H1 (cell line): ENCODE data around the gene C19orf18. TPM values are rescaled to one million over a fixed set of nuclear protein-coding genes. Genes with fewer than 3 reads are reported as not detected.

Experiments used
- CTCF ChIA-PET: fragments of 300-600 bp; sonication (Branson Sonifier 250); formaldehyde crosslinking; loops from one replicate; lab custom pipeline; 2021; ENCODE audit not compliant: partially characterized antibody; lab: Charles Lee
- POLR2A ChIA-PET: fragments of 300-600 bp; sonication (Branson Sonifier 250); formaldehyde crosslinking; loops from one replicate; lab custom pipeline; 2021; ENCODE audit warnings: inconsistent platforms; ENCODE audit not compliant: partially characterized antibody; lab: Charles Lee
- DNase-seq, 2 experiments: peaks; one replicate each; pipeline versions ENCODE4 v3.0.0 to v3.0.0-alpha.2; 2010 to 2022; ENCODE audit warnings: low spot score in 2 of 2, low read depth in 1 of 2, mixed read lengths in 1 of 2
- FAIRE-seq: peaks from 2 replicates; lab custom pipeline; 2011; peaks lifted over from hg19 to GRCh38; lab: Jason Lieb, UNC
- H2AFZ ChIP-seq: 2 replicates; pipeline ENCODE4 v1.8.1; 2012; ENCODE audit warnings: low read length, inconsistent platforms
- H2AK5ac ChIP-seq: 2 replicates; pipeline ENCODE4 v1.6.1; 2013; ENCODE audit warnings: low read depth, low read length
- H2BK120ac ChIP-seq: replicated peaks from 2 replicates; pipeline ENCODE3; 2013; ENCODE audit warnings: low read depth, low read length, inconsistent platforms
- H2BK12ac ChIP-seq: 2 replicates; pipeline ENCODE4 v1.6.1; 2013; ENCODE audit warnings: low read depth, low read length
- H2BK15ac ChIP-seq: 2 replicates; pipeline ENCODE4 v1.6.1; 2013; ENCODE audit warnings: low read length
- H2BK20ac ChIP-seq: 2 replicates; pipeline ENCODE4 v1.6.1; 2013; ENCODE audit warnings: low read length
- H2BK5ac ChIP-seq: 2 replicates; pipeline ENCODE4 v1.6.1; 2013; ENCODE audit warnings: low read depth, low read length
- H3K14ac ChIP-seq: 2 replicates; pipeline ENCODE4 v1.6.1; 2013; ENCODE audit warnings: inconsistent platforms; ENCODE audit not compliant: insufficient read length
- H3K18ac ChIP-seq: 2 replicates; pipeline ENCODE4 v1.6.1; 2013; ENCODE audit warnings: low read length; ENCODE audit errors: extremely low read depth
- H3K23ac ChIP-seq: 2 replicates; pipeline ENCODE4 v1.6.1; 2013; ENCODE audit warnings: inconsistent platforms; ENCODE audit not compliant: insufficient read length
- H3K23me2 ChIP-seq: 2 replicates; pipeline ENCODE4 v1.6.1; 2013; ENCODE audit warnings: low read depth, low read length
- H3K27ac ChIP-seq: 2 replicates; pipeline ENCODE4 v1.6.1; 2011; ENCODE audit warnings: low read depth, low read length, inconsistent platforms
- H3K27me3 ChIP-seq, 4 experiments: replicated peaks in 1 of 4; 1 replicate in 1 of 4; 2 replicates in 3 of 4; pipeline versions ENCODE4 v1.6.1 to v1.8.1; 2011 to 2013; ENCODE audit warnings: low read length in 3 of 4, mild to moderate bottlenecking in 3 of 4, inconsistent platforms in 2 of 4, mixed read lengths in 2 of 4, moderate library complexity in 1 of 4; ENCODE audit not compliant: control insufficient read depth in 3 of 4, insufficient read depth in 3 of 4; ENCODE audit errors: extremely low read depth in 1 of 4
- H3K36me3 ChIP-seq, 4 experiments: 2 replicates each; pipeline versions ENCODE4 v1.6.1 to v1.8.1; 2011 to 2013; ENCODE audit warnings: mild to moderate bottlenecking in 4 of 4, low read length in 3 of 4, moderate library complexity in 2 of 4, control low read depth in 1 of 4, inconsistent platforms in 1 of 4; ENCODE audit not compliant: insufficient read depth in 4 of 4, control insufficient read depth in 2 of 4
- H3K4ac ChIP-seq: replicated peaks from 2 replicates; pipeline ENCODE3; 2013; ENCODE audit warnings: low read length, low read depth, mixed read lengths, inconsistent platforms; ENCODE audit not compliant: insufficient read length
- H3K4me1 ChIP-seq, 4 experiments: replicated peaks in 1 of 4; 1 replicate in 1 of 4; 2 replicates in 3 of 4; pipeline versions ENCODE4 v1.6.1 to v1.8.1; 2011 to 2013; ENCODE audit warnings: low read length in 3 of 4, inconsistent platforms in 2 of 4, mixed read lengths in 1 of 4; ENCODE audit not compliant: insufficient read depth in 4 of 4, control insufficient read depth in 3 of 4
- H3K4me2 ChIP-seq, 2 experiments: 2 replicates each; pipeline versions ENCODE4 v1.6.1 to v1.8.1; 2011 to 2013; ENCODE audit warnings: low read depth in 2 of 2, low read length in 2 of 2, control low read depth in 1 of 2, inconsistent platforms in 1 of 2, mild to moderate bottlenecking in 1 of 2; ENCODE audit not compliant: insufficient read depth in 1 of 2
- H3K4me3 ChIP-seq, 4 experiments: fragments of 200-600, 300-600 bp in 1 of 4; sonication (generic), shearing (Covaris generic), sonication (Bioruptor Twin) in 1 of 4; 2 replicates each; pipeline versions ENCODE4 v1.5.1 to v1.8.1; 2011 to 2016; ENCODE audit warnings: low read length in 4 of 4, low read depth in 3 of 4, control low read depth in 2 of 4, inconsistent platforms in 2 of 4, mild to moderate bottlenecking in 2 of 4, mixed read lengths in 1 of 4, moderate library complexity in 1 of 4; ENCODE audit not compliant: insufficient read depth in 2 of 4; ENCODE audit errors: extremely low read depth in 1 of 4
- H3K56ac ChIP-seq: replicated peaks from 2 replicates; pipeline ENCODE3; 2013; ENCODE audit warnings: low read depth, mild to moderate bottlenecking, mixed read lengths, low read length, inconsistent platforms; ENCODE audit not compliant: insufficient read length
- H3K79me1 ChIP-seq: 2 replicates; pipeline ENCODE4 v1.6.1; 2013; ENCODE audit warnings: low read depth, low read length, control low read depth
- H3K79me2 ChIP-seq, 2 experiments: 2 replicates each; pipeline versions ENCODE4 v1.6.1 to v1.8.1; 2012 to 2013; ENCODE audit warnings: low read length in 2 of 2, mild to moderate bottlenecking in 2 of 2, inconsistent platforms in 1 of 2; ENCODE audit not compliant: insufficient read depth in 2 of 2, control insufficient read depth in 1 of 2
- H3K9ac ChIP-seq, 4 experiments: replicated peaks in 1 of 4; 1 replicate in 1 of 4; 2 replicates in 3 of 4; pipeline versions ENCODE4 v1.6.1 to v1.8.1; 2011 to 2013; ENCODE audit warnings: low read depth in 3 of 4, low read length in 3 of 4, control low read depth in 2 of 4, mild to moderate bottlenecking in 2 of 4, moderate library complexity in 2 of 4, inconsistent platforms in 1 of 4; ENCODE audit errors: extremely low read depth in 1 of 4
- H3K9me3 ChIP-seq, 2 experiments: 2 replicates each; pipeline versions ENCODE4 v1.6.1 to v1.8.1; 2012 to 2013; ENCODE audit warnings: mild to moderate bottlenecking in 2 of 2, moderate library complexity in 2 of 2, control low read depth in 1 of 2, inconsistent platforms in 1 of 2, low read depth in 1 of 2, low read length in 1 of 2, mixed read lengths in 1 of 2; ENCODE audit not compliant: insufficient read depth in 2 of 2
- H4K20me1 ChIP-seq, 2 experiments: replicated peaks in 1 of 2; 2 replicates each; pipeline versions ENCODE3 to v1.8.1; 2011 to 2013; ENCODE audit warnings: inconsistent platforms in 2 of 2, low read length in 2 of 2, mild to moderate bottlenecking in 1 of 2; ENCODE audit not compliant: insufficient read depth in 2 of 2, control insufficient read depth in 1 of 2
- H4K5ac ChIP-seq: 2 replicates; pipeline ENCODE4 v1.6.1; 2013; ENCODE audit warnings: low read length, low read depth, mixed read lengths, inconsistent platforms; ENCODE audit not compliant: insufficient read length
- H4K8ac ChIP-seq: 2 replicates; pipeline ENCODE4 v1.8.0; 2013; ENCODE audit warnings: mild to moderate bottlenecking, moderate library complexity, low read length, inconsistent platforms; ENCODE audit not compliant: insufficient read depth; ENCODE audit errors: extremely low read depth
- H4K91ac ChIP-seq: replicated peaks from 2 replicates; pipeline ENCODE3; 2013; ENCODE audit warnings: low read length, mixed read lengths, inconsistent platforms; ENCODE audit not compliant: insufficient read length
- EP300 ChIP-seq, 2 experiments: IDR thresholded peaks; 1 replicate in 1 of 2; 2 replicates in 1 of 2; pipeline ENCODE4 v1.6.1; 2011 to 2012; ENCODE audit warnings: low read depth in 2 of 2, low read length in 2 of 2, mild to moderate bottlenecking in 2 of 2, borderline replicate concordance in 1 of 2, inconsistent platforms in 1 of 2, moderate library complexity in 1 of 2
- ZNF274 ChIP-seq: IDR thresholded peaks from 2 replicates; pipeline ENCODE4 v1.7.0; 2012; ENCODE audit warnings: low read length, borderline replicate concordance; ENCODE audit errors: extremely low read depth
- WGBS, 2 experiments: shearing (Covaris generic) in 1 of 2; methylation state at CpG; one replicate each; pipeline versions ENCODE4 v1.1.6 to v1.1.7; 2013 to 2015; ENCODE audit warnings: low lambda C conversion rate in 2 of 2, mixed read lengths in 2 of 2, inconsistent platforms in 1 of 2, low coverage in 1 of 2, missing lambda C conversion rate in 1 of 2; ENCODE audit not compliant: insufficient replicate concordance in 2 of 2, insufficient coverage in 1 of 2, insufficient read length in 1 of 2; ENCODE audit errors: extremely low coverage in 1 of 2, missing lambda C conversion rate in 1 of 2; 5-methylcytosine and 5-hydroxymethylcytosine counted together
- polyA plus RNA-seq, 7 experiments: library from polyadenylated mRNA; depleted of rRNA in 3 of 7; stranded (reverse) in 5 of 7; unstranded in 2 of 7; fragments of >200 nt in 5 of 7; fragments of 200-250 nt in 2 of 7; gene quantifications; 1 replicate in 5 of 7; 2 replicates in 1 of 7; 4 replicates in 1 of 7; pipeline versions ENCODE4 v1.2.1 to v1.2.3, GENCODE V29; 2011 to 2013; ENCODE audit warnings: missing spikeins in 2 of 7, mixed read lengths in 2 of 7
- total RNA-seq: library from RNA; stranded (reverse); fragmentation: NEBNext Ultra II Directional; extraction: Animal tissue kit (Norgen Biotek cat#: 25700); gene quantifications from 2 replicates; pipeline ENCODE4 v1.2.1, GENCODE V29; 2021

Gene C19orf18
- total and polyA plus RNA-seq, 2 of the 8 experiments (the other 6 are each of a cell fraction or from before 2014, with no cell fraction given) = 0.12 to 0.99 TPM

- CTCF ChIA-PET = no interaction called here
Observed at GRCh38 chr19:57978586-57979289, 4.4 kb upstream of the C19orf18 start.

More at GRCh38 chr19:57978586-57979289, 4.4 kb upstream of the C19orf18 start:
- no peak overlapping the region for H2BK120ac ChIP-seq
- no peak overlapping the region for H2AFZ ChIP-seq
- no peak overlapping the region for H2BK20ac ChIP-seq
- no peak overlapping the region for H2AK5ac ChIP-seq
- no peak overlapping the region for H4K91ac ChIP-seq
- H3K27me3 ChIP-seq = no peaks in the 10 kb centered on the region
- H3K36me3 ChIP-seq = peaks cover 12 to 87% (median 49%) of the 10 kb centered on the region in 4 experiments
- no peak overlapping the region for H3K4ac ChIP-seq
- H3K27ac ChIP-seq = no peak overlapping the region
- H3K14ac ChIP-seq = no peak overlapping the region
- no peaks in the 10 kb centered on the region for H3K23me2 ChIP-seq
- H3K79me2 ChIP-seq = no peaks in the 10 kb centered on the region
- TF ChIP-seq ZNF274 (peak; percentile 100), EP300 (IDR thresholded peaks at IDR 0.05; ENCODE audit: borderline replicate concordance in 1 of 2, low read depth in 2 of 2, low read length in 2 of 2) (no peak)
- H2BK5ac ChIP-seq = no peak overlapping the region
- POLR2A ChIA-PET = interaction anchor here (0.5 to 2.5 kb wide), 3 partner anchors 9 to 1393 kb away, joined by 3 to 5 read pairs (median 5); no protein-coding TSS in a partner anchor
- H3K9ac ChIP-seq = no peak overlapping the region
- peaks cover 93 to 98% of the 10 kb centered on the region in 2 experiments for H3K9me3 ChIP-seq
- no peak overlapping the region for H2BK12ac ChIP-seq
- no peak for FAIRE-seq
- H3K56ac ChIP-seq = no peak overlapping the region
- no peaks in the 10 kb centered on the region for H4K20me1 ChIP-seq
- H4K5ac ChIP-seq = no peak overlapping the region
- WGBS, 2 experiments = 99% methylated on average over 3 of the region's 3 CpGs; no CpG with 5 or more reads in 1 of the 2 experiments
- no peaks in the 10 kb centered on the region for H3K79me1 ChIP-seq
- H3K4me2 ChIP-seq = no peak overlapping the region
- no peaks in the 10 kb centered on the region for H3K4me1 ChIP-seq
- H2BK15ac ChIP-seq = no peak overlapping the region
- no peak overlapping the region; the same call in 1 of the 2 replicates for H4K8ac ChIP-seq
- H3K4me3 ChIP-seq = no peak overlapping the region; a peak in 1 of 8 replicates
- H3K23ac ChIP-seq = no peak overlapping the region
- no peak for DNase-seq
- H3K18ac ChIP-seq = no peak overlapping the region
